Keratinocyte (primary cell): ENCODE results near the gene SCAMP2.

Experiments
- CTCF ChIP-seq, 3 experiments: IDR thresholded peaks in 1 of 3; conservative IDR thresholded peaks in 1 of 3; optimal IDR thresholded peaks in 1 of 3; 2 replicates in 2 of 3; 3 replicates in 1 of 3; pipeline versions ENCODE3 to v1.5.1; 2011; ENCODE audit warnings: low read length in 3 of 3, mild to moderate bottlenecking in 3 of 3, moderate library complexity in 2 of 3, control low read depth in 1 of 3, inconsistent platforms in 1 of 3; ENCODE audit not compliant: insufficient read depth in 2 of 3; ENCODE audit errors: extremely low read depth in 1 of 3
- EZH2 ChIP-seq: IDR thresholded peaks from one replicate; pipeline ENCODE4 v1.6.1; 2012; ENCODE audit warnings: inconsistent platforms, mild to moderate bottlenecking, low read length, moderate library complexity

DNA sequence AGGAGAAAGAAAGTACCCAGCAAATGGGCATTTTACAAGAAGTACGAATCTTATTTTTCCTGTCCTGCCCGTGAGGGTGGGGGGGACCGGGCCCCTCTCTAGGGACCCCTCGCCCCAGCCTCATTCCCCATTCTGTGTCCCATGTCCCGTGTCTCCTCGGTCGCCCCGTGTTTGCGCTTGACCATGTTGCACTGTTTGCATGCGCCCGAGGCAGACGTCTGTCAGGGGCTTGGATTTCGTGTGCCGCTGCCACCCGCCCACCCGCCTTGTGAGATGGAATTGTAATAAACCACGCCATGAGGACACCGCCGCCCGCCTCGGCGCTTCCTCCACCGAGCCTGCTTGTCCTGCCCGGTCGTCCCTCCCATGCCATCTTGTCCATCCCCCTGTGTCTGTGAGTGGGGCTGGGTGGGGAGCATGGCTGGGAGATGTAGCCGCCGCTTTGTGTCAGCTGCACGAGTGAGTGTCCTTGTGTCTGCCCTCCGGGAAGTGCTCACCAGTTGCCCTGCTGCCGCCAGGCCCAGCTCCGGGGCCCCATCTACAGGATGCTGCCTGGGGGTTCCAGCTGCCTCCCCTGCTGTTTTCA, 70.2 kb downstream of the SCAMP2 start:
- no peak for TF ChIP-seq CTCF (optimal IDR thresholded peaks at IDR 0.05 in 1 of 3, IDR thresholded peaks at IDR 0.05 in 1 of 3, conservative IDR thresholded peaks at IDR 0.05 in 1 of 3; ENCODE audit: extremely low read depth in 1 of 3, insufficient read depth in 2 of 3, low read length in 3 of 3)
- TF ChIP-seq EZH2: no peak
